NT2/D1 (cell line): ENCODE measurements around the gene NSF.
"Not testable (repeated sequence)": the region's sequence is repeated elsewhere in the genome, so short reads cannot be mapped to it uniquely, and the experiment has no call there.

Experiments used
- SUZ12 ChIP-seq: IDR thresholded peaks from 2 replicates; pipeline ENCODE4 v1.6.1; 2011; ENCODE audit not compliant: insufficient read length, insufficient read depth; ENCODE audit errors: extremely low read depth
- YY1 ChIP-seq: IDR thresholded peaks from 2 replicates; pipeline ENCODE4 v1.6.1; 2011; ENCODE audit not compliant: insufficient read length, insufficient read depth
- ZNF274 ChIP-seq: IDR thresholded peaks from 2 replicates; pipeline ENCODE4 v1.6.1; 2011; ENCODE audit warnings: mild to moderate bottlenecking, low read depth, low read length

GRCh38 chr17:46566284-46566683, 24.2 kb upstream of the NSF start:
- TF ChIP-seq YY1, SUZ12, ZNF274: not testable (repeated sequence)
